HG03575 (cell line): ENCODE measurements around the gene WWOX.
A peak's percentile ranks its signal among the peaks of the same experiment; 100 is the strongest.
"Not testable (repeated sequence)": the region's sequence is repeated elsewhere in the genome, so short reads cannot be mapped to it uniquely, and the experiment has no call there.

ENCODE experiments used
- ATAC-seq: cut with Tn5 transposase; IDR thresholded peaks from one replicate; pipeline ENCODE4 v1.9.1; 2021; ENCODE audit not compliant: unreplicated experiment, insufficient number of reproducible peaks, low FRiP score; ENCODE audit errors: extremely low read depth

Gene WWOX

DNA sequence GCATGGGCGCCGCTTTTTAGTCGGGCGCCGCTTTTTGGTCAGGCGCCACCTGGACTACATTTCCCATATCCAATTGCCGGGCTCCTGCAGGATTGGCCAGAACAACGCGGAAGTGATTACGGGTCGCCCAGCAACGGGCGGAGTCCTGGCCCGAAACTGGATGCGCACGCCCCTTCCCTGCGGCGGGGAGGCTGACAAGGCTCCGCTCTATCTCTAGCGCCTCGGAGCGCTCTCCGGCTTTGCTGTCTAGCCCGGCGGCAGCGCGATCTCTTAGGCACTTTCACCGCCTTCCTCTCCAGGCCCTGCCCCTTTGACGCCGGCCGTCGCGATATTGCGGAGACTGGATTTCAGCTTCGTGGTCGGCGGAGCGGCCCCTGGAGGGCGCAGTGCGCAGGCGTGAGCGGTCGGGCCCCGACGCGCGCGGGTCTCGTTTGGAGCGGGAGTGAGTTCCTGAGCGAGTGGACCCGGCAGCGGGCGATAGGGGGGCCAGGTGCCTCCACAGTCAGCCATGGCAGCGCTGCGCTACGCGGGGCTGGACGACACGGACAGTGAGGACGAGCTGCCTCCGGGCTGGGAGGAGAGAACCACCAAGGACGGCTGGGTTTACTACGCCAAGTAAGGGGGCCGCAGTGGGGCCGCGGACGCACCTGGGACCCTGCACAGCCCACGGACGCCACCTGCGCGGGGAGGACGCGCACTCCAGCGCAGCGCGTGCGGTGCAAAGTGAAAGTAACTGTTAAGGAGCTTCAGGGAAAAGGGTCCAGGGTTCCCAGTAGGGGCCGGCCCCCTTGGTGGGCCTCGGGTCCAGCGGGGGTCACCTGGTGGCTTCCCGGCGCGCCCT lies at the start of gene WWOX:
Gene WWOX, plus strand, starts transcription at position 384 of the 841 bp plus-strand sequence.
- peak; percentile 97 for ATAC-seq

- no peak for ATAC-seq
Observed at GRCh38 chr16:78050734-78051400, 48.6 kb upstream of the WWOX start.

DNA sequence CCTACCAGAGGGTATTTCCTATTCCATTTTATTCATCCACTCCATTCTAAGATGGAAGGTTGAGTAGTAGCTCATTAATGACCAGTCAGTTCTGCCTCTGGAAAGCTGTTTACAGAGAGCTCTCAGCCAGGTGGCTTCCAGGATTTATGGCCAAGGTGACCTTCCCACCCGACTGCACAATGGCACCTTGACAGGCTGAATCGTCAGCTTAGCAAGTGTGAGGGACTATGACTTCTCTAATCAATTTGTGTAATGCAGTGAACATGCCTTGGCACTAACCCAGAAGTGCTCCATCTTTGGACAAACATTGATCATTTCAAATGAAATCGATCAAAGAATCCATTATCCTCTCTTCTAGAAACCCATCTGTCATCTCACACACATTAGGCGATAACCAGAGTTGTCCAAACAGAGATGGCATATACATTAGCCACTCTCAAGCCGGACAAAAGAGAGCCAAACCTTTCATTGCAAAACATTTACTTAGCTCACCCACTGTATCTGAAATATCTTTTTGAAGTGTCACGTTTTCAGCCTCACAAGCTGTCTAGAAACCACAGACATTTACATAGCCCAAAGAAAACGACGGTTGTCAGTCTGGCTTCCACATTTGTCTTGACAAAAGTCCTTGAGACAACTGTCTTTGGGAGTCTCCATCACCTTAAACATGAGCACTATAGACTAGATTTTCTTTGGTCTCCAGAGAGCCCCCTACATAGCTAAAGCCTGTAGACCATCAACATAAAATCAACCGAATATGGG lies 41.5 kb upstream of the WWOX start:
- ATAC-seq, result no peak

- ATAC-seq, result not testable (repeated sequence)
Observed at GRCh38 chr16:78059806-78060205, 39.6 kb upstream of the WWOX start.

DNA sequence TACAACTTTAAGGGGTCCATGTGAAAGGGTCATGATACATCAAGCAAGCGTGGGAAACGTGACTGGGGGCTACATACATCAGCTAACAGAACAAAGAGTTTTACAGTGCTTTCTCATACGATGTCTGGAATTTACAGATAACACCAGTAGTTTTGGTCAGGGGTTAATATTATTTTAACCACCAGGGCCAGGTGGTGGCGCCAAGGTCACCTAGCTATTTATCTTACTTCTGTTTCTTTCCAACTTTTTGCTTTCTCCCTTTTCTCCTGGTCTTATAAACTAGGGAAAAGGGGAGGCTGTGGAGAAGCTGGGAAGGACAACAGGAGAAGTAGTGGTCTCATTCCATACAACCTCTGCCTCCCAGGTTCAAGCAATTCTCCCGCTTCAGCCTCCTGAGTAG lies 39.2 kb upstream of the WWOX start:
- ATAC-seq, result no peak

DNA sequence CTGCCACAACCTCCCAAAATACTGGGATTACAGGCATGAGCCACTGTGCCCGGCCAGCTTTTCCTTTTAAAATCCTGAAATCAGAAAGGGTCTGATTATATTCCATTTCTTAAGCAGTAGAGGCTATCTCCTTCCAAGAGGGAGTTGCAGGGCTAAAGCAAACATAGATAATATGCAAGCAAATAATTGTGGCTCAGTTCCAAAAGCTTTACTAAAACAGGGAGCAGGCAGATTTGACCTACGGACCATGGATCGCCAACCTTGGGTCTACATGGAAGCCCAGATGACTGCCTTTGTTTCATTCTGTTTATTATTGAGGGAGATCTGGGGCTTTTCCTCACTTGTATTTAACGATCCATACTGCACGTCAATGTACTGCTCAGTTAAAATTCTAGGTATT lies 38.6 kb upstream of the WWOX start:
- ATAC-seq, result no peak

GRCh38 chr16:78065319-78065718 lies 34.1 kb upstream of the WWOX start:
- ATAC-seq, result no peak

DNA sequence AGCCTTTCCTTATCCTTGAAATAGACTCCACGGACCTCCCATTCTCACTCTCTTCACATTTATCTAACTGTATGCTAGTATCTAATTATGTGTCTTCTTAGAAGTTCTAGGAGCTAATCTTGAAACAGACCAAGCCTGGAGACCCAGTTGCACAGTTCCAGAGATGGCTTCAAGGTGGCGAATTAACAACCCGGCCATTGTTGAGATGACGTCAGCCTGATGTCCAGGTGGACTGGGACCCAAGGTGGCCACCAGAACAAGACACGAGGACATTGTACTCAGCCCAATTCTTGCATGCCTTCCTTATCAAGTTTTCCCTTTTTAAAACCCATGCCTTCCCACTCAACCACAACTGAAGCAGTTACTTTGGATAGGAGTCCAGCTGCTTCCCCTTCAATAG lies 29.5 kb upstream of the WWOX start:
- no peak for ATAC-seq

GRCh38 chr16:78072275-78072674 lies 27.2 kb upstream of the WWOX start:
- ATAC-seq, result no peak

- ATAC-seq, result no peak
Observed at GRCh38 chr16:78075800-78076199, 23.7 kb upstream of the WWOX start.

DNA sequence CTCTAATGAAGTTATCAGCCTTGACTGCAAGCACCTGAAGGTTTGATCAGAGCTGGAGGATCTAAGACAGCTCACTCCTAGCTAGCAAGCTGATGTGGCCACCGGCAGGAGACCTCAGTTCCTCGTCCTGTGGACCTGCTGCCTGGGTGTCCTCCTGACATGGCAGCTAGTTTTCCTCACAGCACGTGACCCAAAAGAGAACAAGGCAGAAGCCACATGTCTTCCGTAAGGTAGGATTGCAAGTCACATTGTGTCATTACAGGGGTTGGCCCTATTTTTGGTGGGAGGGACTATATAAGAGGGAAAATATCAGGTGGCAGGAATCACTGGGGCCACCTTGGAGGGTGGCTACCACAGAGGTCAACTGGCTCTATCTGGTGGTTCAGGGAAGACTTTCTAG lies 18.1 kb upstream of the WWOX start:
- ATAC-seq, result no peak

DNA sequence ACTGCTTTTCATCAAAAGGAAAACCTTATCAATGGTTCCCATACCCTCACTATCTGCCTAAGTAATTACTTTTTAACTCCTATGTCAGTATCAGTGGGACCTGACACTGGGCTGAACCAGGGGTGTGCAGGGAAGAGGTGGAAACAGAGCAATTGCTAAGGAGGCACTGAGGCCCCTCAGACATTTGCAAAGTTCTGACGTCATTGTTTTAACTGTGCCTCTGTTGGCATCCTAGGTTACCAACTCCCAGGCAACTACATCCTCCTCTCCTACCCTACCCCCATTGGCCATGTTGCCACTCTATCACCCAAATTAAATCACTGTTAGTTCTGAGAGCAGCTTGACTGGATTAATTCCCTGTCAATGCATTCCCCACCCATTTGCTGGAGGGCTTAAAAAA lies 8.0 kb upstream of the WWOX start:
- no peak for ATAC-seq

GRCh38 chr16:78092758-78093157 lies 6.7 kb upstream of the WWOX start:
- ATAC-seq, result no peak

DNA sequence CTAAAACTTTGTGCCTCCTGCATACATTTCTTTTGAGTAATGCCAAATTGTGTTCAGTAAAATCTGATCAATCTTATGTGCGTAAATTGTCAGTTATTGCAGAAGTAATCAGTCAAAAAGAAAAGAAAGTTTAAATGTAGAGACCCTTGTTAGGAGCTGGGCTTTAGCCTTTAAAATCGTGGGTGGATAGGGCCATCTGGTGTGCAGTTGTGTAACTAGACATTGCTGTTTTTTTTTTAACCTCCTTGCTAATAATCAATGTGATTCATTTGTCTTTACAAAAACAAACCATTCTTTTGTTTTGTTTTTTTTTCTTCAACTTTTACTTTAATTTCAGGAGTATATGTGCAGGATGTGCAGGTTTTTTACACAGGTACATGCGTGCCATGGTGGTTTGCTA lies 5.3 kb upstream of the WWOX start:
- no peak for ATAC-seq

DNA sequence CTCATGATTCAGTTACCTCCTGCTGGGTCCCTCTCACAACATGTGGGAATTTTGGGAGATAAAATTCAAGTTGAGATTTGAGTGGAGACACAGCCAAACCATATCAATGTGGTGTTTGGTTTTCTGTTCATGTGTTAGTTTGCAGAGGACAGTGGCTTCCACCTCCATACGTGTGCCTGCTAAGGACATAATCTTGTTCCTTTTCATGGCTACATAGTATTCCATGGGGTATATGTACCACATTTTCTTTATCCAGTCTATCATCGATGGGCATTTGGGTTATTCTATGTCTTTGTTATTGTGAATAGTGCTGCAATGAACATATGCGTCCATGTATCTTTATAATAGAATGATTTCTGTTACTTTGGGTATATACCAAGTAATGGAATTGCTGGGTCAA lies 4.5 kb upstream of the WWOX start:
- ATAC-seq, result no peak

DNA sequence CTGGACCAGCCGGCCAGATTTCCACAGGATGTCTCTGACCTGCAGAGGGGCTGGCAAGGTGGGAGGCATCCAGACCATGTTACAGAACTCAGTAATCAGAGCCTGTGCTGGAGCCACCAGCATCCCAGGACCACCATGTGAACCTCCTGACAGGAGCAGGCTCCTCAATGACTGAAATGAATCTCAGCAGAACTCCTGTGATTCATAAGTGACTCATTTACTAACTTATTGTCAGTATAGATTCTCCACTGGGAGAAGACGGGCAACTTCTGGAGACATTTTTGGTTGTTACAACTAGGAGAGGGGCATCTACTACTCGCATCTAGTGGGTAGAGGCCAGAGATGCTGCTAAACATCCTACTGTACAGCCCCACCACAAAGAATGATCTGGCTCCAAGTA lies 3.1 kb upstream of the WWOX start:
- ATAC-seq, result no peak

DNA sequence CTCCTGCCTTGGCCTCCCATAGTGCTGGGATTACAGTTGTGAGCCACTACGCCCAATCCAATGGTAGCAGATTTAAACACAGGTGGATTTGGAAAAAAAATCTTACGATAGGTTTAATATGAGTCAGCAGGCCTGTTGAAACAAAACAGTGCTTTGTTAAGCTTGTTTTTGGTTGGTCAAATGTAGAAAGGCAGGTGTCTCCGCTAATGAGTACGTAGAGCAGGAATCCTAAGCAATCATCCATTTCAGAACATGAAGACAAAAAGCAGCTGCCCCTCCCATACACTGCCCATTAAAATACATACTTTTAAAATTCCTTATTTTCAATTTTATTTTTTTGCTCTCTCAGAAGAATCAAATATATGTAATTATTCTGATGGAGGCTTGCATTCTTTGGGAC lies 1.9 kb upstream of the WWOX start:
- ATAC-seq, result no peak

DNA sequence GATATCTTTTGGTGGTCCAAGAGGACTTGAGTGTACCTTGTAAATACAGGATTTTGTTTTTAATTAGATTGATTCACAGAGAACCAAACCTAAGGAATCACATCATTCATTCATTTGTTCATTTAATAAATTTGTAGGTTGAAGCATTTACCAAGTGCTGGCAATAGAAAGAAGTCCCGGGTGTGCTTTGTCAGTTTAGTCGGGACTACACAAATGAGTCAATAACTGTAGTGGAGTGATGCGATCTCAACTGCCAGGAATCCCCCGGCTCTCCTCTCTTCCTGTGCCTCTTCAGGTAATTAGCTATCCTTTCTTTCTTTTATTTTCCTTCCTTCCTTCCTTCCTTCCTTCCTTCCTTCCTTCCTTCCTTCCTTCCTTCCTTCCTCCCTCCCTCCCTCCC lies 1.4 kb upstream of the WWOX start:
- ATAC-seq, result no peak

GRCh38 chr16:78098595-78099270 lies 721 bp upstream of the WWOX start:
- ATAC-seq, result no peak
